22Rv1 (cell line): ENCODE measurements around the gene SARNP.

Experiments
- CTCF ChIP-seq: fragments of 450-650 bp; IDR thresholded peaks from 2 replicates; pipeline ENCODE4 v1.5.1; 2017; ENCODE audit warnings: mild to moderate bottlenecking
- ZFX ChIP-seq: fragments of 450-650 bp; IDR thresholded peaks from 2 replicates; pipeline ENCODE4 v1.6.1; 2017; ENCODE audit warnings: antibody characterized with exemption, borderline replicate concordance

- TF ChIP-seq CTCF = no peak
- TF ChIP-seq ZFX = no peak
Measured at GRCh38 chr12:55843431-55843830, 25.9 kb upstream of the SARNP start.
